KMS-11 (cell line): ENCODE data around the gene OTOF.

Experiments used
- H2AFZ ChIP-seq: fragments of 200-600 bp; sonication (generic); 2 replicates; pipeline ENCODE4 v1.6.1; 2016; ENCODE audit warnings: antibody characterized with exemption, mixed run types, low read depth
- H3K27ac ChIP-seq: fragments of 200-600 bp; sonication (generic); 2 replicates; pipeline ENCODE4 v1.6.1; 2016; ENCODE audit warnings: mild to moderate bottlenecking, mixed run types
- H3K27me3 ChIP-seq: fragments of 200-600 bp; sonication (generic); 2 replicates; pipeline ENCODE4 v1.6.1; 2017; ENCODE audit warnings: mild to moderate bottlenecking, low read depth, mixed run types, moderate library complexity; ENCODE audit not compliant: insufficient read depth
- H3K36me3 ChIP-seq: fragments of 200-600 bp; sonication (generic); 2 replicates; pipeline ENCODE4 v1.6.1; 2017; ENCODE audit warnings: mild to moderate bottlenecking, mixed run types; ENCODE audit not compliant: insufficient read depth
- H3K4me1 ChIP-seq: fragments of 200-600 bp; sonication (generic); 2 replicates; pipeline ENCODE4 v1.6.1; 2016; ENCODE audit warnings: mild to moderate bottlenecking, low read depth, mixed run types; ENCODE audit not compliant: poor library complexity, severe bottlenecking
- H3K4me2 ChIP-seq: fragments of 200-600 bp; sonication (generic); 2 replicates; pipeline ENCODE4 v1.7.0; 2016; ENCODE audit warnings: mild to moderate bottlenecking, mixed run types
- H3K4me3 ChIP-seq: fragments of 200-600 bp; sonication (generic); IDR thresholded peaks from 2 replicates; pipeline ENCODE4 v1.6.1; 2017; ENCODE audit warnings: low read depth, low read length, mixed read lengths; ENCODE audit not compliant: insufficient read depth
- H3K79me2 ChIP-seq: fragments of 200-600 bp; sonication (generic); 2 replicates; pipeline ENCODE4 v1.6.1; 2016; ENCODE audit warnings: low read depth, mixed run types; ENCODE audit not compliant: insufficient read depth
- H3K9ac ChIP-seq: fragments of 200-600 bp; sonication (generic); 2 replicates; pipeline ENCODE4 v1.6.1; 2016; ENCODE audit warnings: mild to moderate bottlenecking, mixed run types
- H4K20me1 ChIP-seq: fragments of 200-600 bp; sonication (generic); 2 replicates; pipeline ENCODE4 v1.6.1; 2016; ENCODE audit warnings: mild to moderate bottlenecking, mixed run types; ENCODE audit not compliant: insufficient read depth
- TF ChIP-seq, protein P1 (sequence below): fragments of 200-600 bp; sonication (generic); conservative IDR thresholded peaks from 2 replicates; pipeline ENCODE4 v1.6.1; 2017; ENCODE audit warnings: low read depth, mild to moderate bottlenecking, antibody characterized with exemption, low read length, moderate library complexity, mixed read lengths

Gene OTOF

DNA sequence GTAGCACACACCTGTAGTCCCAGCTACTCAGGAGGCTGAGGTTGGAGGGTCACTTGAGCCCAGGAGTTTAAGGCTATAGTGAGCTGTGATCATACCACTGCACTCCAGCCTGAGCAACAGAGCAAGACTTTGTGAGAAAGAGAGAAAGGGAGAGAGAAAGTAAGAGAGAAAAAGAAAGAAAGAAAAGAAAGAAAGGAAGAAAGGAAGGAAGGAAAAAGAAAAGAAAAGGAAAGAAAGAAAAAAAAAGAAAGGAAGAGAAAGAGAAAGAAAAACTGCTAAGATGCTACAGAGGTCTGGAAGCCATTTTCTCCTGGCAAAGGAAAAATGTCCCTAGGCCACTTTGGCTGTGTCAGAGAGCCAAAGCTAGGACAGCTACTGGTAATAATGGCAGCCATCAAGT, 45.6 kb downstream of the OTOF start:
- Histone ChIP-seq H3K4me1 (no peaks in the 10 kb centered on the region), H3K4me2 (no peak overlapping the region), H2AFZ (no peak overlapping the region), H4K20me1 (no peaks in the 10 kb centered on the region), H3K79me2 (no peaks in the 10 kb centered on the region), H3K36me3 (no peaks in the 10 kb centered on the region), H3K27me3 (no peaks in the 10 kb centered on the region), H3K27ac (no peak overlapping the region), H3K4me3 (no peak overlapping the region), H3K9ac (no peak overlapping the region)
- TF ChIP-seq, protein P1, sequence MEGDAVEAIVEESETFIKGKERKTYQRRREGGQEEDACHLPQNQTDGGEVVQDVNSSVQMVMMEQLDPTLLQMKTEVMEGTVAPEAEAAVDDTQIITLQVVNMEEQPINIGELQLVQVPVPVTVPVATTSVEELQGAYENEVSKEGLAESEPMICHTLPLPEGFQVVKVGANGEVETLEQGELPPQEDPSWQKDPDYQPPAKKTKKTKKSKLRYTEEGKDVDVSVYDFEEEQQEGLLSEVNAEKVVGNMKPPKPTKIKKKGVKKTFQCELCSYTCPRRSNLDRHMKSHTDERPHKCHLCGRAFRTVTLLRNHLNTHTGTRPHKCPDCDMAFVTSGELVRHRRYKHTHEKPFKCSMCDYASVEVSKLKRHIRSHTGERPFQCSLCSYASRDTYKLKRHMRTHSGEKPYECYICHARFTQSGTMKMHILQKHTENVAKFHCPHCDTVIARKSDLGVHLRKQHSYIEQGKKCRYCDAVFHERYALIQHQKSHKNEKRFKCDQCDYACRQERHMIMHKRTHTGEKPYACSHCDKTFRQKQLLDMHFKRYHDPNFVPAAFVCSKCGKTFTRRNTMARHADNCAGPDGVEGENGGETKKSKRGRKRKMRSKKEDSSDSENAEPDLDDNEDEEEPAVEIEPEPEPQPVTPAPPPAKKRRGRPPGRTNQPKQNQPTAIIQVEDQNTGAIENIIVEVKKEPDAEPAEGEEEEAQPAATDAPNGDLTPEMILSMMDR = no peak

DNA sequence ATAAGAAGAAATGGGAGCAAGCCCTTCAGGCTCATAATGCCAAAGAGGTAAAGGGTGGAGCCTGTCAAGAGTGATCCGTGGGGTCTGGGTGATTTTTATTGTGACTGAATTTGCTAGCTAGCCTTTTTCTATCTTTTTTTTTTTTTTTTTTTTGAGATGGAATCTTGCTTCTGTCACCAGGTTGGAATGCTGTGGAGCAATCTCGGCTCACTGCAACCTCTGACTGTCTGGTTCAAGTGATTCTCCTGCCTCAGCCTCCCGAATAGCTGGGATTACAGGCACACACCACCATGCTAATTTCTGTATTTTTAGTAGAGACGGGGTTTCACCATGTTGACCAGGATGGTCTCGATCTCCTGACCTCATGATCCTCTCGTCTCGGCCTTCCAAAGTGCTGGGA, 47.1 kb downstream of the OTOF start:
- no peaks in the 10 kb centered on the region for H4K20me1 ChIP-seq
- no peak overlapping the region for H3K27ac ChIP-seq
- no peaks in the 10 kb centered on the region for H3K36me3 ChIP-seq
- no peak overlapping the region for H3K9ac ChIP-seq
- H3K4me1 ChIP-seq = no peaks in the 10 kb centered on the region
- H3K4me2 ChIP-seq = no peak overlapping the region
- no peaks in the 10 kb centered on the region for H3K27me3 ChIP-seq
- no peak overlapping the region for H3K4me3 ChIP-seq
- no peak overlapping the region for H2AFZ ChIP-seq
- TF ChIP-seq, protein P1 = no peak
- H3K79me2 ChIP-seq = no peaks in the 10 kb centered on the region

DNA sequence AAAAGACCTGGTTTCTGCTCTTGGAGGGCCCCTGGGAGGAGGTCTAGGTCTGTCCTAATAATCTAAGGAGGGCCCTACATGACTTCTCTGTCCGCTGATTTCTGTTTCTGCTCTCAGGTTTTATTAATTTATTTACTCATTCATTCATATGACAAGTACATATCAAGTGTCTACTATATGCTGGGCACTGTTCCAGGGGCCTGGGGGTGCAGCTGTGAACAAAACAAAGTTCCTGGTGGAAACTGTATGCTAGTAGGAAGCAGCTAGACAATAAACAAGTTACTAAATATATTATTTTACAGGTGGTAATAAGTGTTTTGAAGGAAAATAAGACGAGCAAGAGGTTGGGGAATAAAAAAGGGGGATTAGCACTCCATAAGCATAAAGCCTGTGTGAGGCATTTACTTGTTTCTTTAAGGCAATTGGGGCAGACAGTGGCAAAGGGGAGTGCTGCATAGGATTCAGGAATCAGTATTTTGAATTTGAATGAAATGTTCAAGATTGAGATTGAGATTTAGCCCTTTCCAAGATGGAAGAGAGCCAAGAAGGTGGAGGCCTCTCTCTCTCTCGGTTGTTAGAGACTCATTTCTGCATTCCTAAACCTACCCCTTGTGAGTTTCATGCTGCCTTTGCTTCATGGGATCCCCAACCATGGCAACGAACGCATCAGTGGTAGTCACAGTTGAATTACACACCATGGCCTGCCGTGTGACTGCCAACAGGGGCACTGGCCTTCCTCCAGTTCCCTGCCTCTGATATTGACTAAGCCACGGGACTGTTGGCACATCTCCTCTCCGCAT, 47.9 kb downstream of the OTOF start:
- H4K20me1 ChIP-seq = no peaks in the 10 kb centered on the region
- no peak overlapping the region for H3K27ac ChIP-seq
- no peaks in the 10 kb centered on the region for H3K27me3 ChIP-seq
- no peaks in the 10 kb centered on the region for H3K79me2 ChIP-seq
- H3K4me2 ChIP-seq = no peak overlapping the region
- H3K36me3 ChIP-seq = no peaks in the 10 kb centered on the region
- H3K9ac ChIP-seq = no peak overlapping the region
- TF ChIP-seq, protein P1 = no peak
- H3K4me1 ChIP-seq = no peaks in the 10 kb centered on the region
- no peak overlapping the region for H2AFZ ChIP-seq
- no peak overlapping the region for H3K4me3 ChIP-seq

DNA sequence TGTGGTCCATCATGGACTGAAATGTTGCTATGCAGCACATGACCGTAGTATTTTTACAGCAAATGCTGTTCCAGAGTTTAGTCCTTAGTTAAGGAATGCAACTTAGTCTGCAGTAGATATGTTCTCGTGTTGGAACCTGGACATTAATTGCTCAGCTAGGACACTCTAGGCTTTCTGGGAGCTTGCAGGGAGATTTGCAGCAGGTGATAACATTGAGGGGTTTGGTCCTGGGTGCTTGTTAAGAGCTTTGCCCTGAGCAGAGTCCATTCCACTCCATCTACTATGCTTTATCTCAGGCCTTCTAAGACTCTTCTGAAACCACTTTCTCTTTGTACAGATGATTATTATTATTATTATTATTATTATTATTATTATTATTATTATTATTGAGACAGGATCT, 49.1 kb downstream of the OTOF start:
- H2AFZ ChIP-seq = no peak overlapping the region
- no peak overlapping the region for H3K27ac ChIP-seq
- no peaks in the 10 kb centered on the region for H3K27me3 ChIP-seq
- no peaks in the 10 kb centered on the region for H3K4me1 ChIP-seq
- H3K79me2 ChIP-seq = no peaks in the 10 kb centered on the region
- no peak overlapping the region for H3K4me2 ChIP-seq
- TF ChIP-seq, protein P1 = no peak
- no peak overlapping the region for H3K9ac ChIP-seq
- H3K36me3 ChIP-seq = no peaks in the 10 kb centered on the region
- H3K4me3 ChIP-seq = no peak overlapping the region
- H4K20me1 ChIP-seq = no peaks in the 10 kb centered on the region
